ENCODE data around the gene SLC47A1. TPM values are rescaled to one million over a fixed set of nuclear protein-coding genes. Genes with fewer than 3 reads are reported as not detected.

The SLC47A1 gene
- total and polyA plus RNA-seq, 2 of the 8 experiments (the other 6 are each of a cell fraction or from before 2014, with no cell fraction given), result 1.5 to 3.6 TPM

GRCh38 chr17:19619705-19620325, 86.2 kb downstream of the SLC47A1 start:
- no peak overlapping the region for H2AK5ac ChIP-seq (ENCODE audit: low read depth, low read length)
- H4K5ac ChIP-seq (ENCODE audit: insufficient read length, low read depth, low read length), result no peak overlapping the region
- no peak overlapping the region for H3K14ac ChIP-seq (ENCODE audit: insufficient read length)
- ChIA-PET POLR2A (ENCODE audit: partially characterized antibody) (no interaction called here), CTCF (ENCODE audit: partially characterized antibody) (interaction anchor here (1.3 kb wide), 1 partner anchor 257 kb away, joined by 3 read pairs; the partner anchor contains the start of gene B9D1)
- no peak overlapping the region for H2BK12ac ChIP-seq (ENCODE audit: low read depth, low read length)
- H3K18ac ChIP-seq (ENCODE audit: extremely low read depth, low read length), result no peak overlapping the region
- H3K4me2 ChIP-seq (ENCODE audit: insufficient read depth in 1 of 2, low read depth in 2 of 2, low read length in 2 of 2), result no peak overlapping the region
- no peaks in the 10 kb centered on the region; a peak in 1 of 8 replicates for H3K36me3 ChIP-seq (ENCODE audit: control insufficient read depth in 2 of 4, insufficient read depth in 4 of 4, low read length in 3 of 4)
- no peaks in the 10 kb centered on the region for H4K20me1 ChIP-seq (replicated peaks in 1 of 2; ENCODE audit: control insufficient read depth in 1 of 2, insufficient read depth in 2 of 2, low read length in 2 of 2)
- FAIRE-seq (no peak), DNase-seq (ENCODE audit: low read depth in 1 of 2, low spot score in 2 of 2) (no peak)
- H3K4ac ChIP-seq (replicated peaks; ENCODE audit: insufficient read length, low read depth, low read length), result no peak overlapping the region
- no peaks in the 10 kb centered on the region; a peak in 1 of 7 replicates for H3K27me3 ChIP-seq (replicated peaks in 1 of 4; ENCODE audit: control insufficient read depth in 3 of 4, extremely low read depth in 1 of 4, insufficient read depth in 3 of 4, low read length in 3 of 4)
- no peak overlapping the region for H2BK20ac ChIP-seq (ENCODE audit: low read length)
- H3K23ac ChIP-seq (ENCODE audit: insufficient read length), result no peak overlapping the region
- no peaks in the 10 kb centered on the region for H3K79me2 ChIP-seq (ENCODE audit: control insufficient read depth in 1 of 2, insufficient read depth in 2 of 2, low read length in 2 of 2)
- no peak overlapping the region for H2AFZ ChIP-seq (ENCODE audit: low read length)
- H3K27ac ChIP-seq (ENCODE audit: low read depth, low read length), result no peak overlapping the region
- no peaks in the 10 kb centered on the region for H3K79me1 ChIP-seq (ENCODE audit: low read depth, low read length)
- no peak overlapping the region for H2BK120ac ChIP-seq (replicated peaks; ENCODE audit: low read depth, low read length)
- H3K9ac ChIP-seq (replicated peaks in 1 of 4; ENCODE audit: extremely low read depth in 1 of 4, low read depth in 3 of 4, low read length in 3 of 4), result no peak overlapping the region
- no peaks in the 10 kb centered on the region for H3K4me1 ChIP-seq (replicated peaks in 1 of 4; ENCODE audit: control insufficient read depth in 3 of 4, insufficient read depth in 4 of 4, low read length in 3 of 4)
- no peak overlapping the region for H4K91ac ChIP-seq (replicated peaks; ENCODE audit: insufficient read length, low read length)
- H3K4me3 ChIP-seq (ENCODE audit: extremely low read depth in 1 of 4, insufficient read depth in 2 of 4, low read depth in 3 of 4, low read length in 4 of 4), result no peak overlapping the region
- H4K8ac ChIP-seq (ENCODE audit: extremely low read depth, insufficient read depth, low read length), result no peak overlapping the region
- H3K56ac ChIP-seq (replicated peaks; ENCODE audit: insufficient read length, low read depth, low read length), result no peak overlapping the region
- WGBS, 2 experiments (ENCODE audit: extremely low coverage in 1 of 2, insufficient coverage in 1 of 2, insufficient read length in 1 of 2, insufficient replicate concordance in 2 of 2, low coverage in 1 of 2, low lambda C conversion rate in 2 of 2, missing lambda C conversion rate in 1 of 2), result 90% methylated on average over 2 of the region's 2 CpGs; no CpG with 5 or more reads in 1 of the 2 experiments
- H3K9me3 ChIP-seq (ENCODE audit: insufficient read depth in 2 of 2, low read depth in 1 of 2, low read length in 1 of 2), result peaks cover 18 to 27% of the 10 kb centered on the region in 2 experiments
- H3K23me2 ChIP-seq (ENCODE audit: low read depth, low read length), result no peaks in the 10 kb centered on the region
- H2BK5ac ChIP-seq (ENCODE audit: low read depth, low read length), result no peak overlapping the region
- H2BK15ac ChIP-seq (ENCODE audit: low read length), result no peak overlapping the region
- TF ChIP-seq RAD21 (IDR thresholded peaks at IDR 0.05 in 1 of 2, conservative IDR thresholded peaks at IDR 0.05 in 1 of 2; ENCODE audit: low read depth in 2 of 2, low read length in 2 of 2) (no peak), POLR2AphosphoS5 (IDR thresholded peaks at IDR 0.05; ENCODE audit: low read depth, low read length) (no peak), CBX5 (IDR thresholded peaks at IDR 0.05; ENCODE audit: low read depth, low read length) (no peak), SIN3A (conservative IDR thresholded peaks at IDR 0.05 in 1 of 2, IDR thresholded peaks at IDR 0.05 in 1 of 2; ENCODE audit: low read depth in 1 of 2, low read length in 2 of 2) (no peak), TCF12 (IDR thresholded peaks at IDR 0.05; ENCODE audit: low read depth, low read length) (no peak), CREB1 (IDR thresholded peaks at IDR 0.05) (no peak), JUN (IDR thresholded peaks at IDR 0.05; ENCODE audit: low read depth, low read length) (no peak), TBP (IDR thresholded peaks at IDR 0.05; ENCODE audit: low read depth, low read length) (no peak), JUND (IDR thresholded peaks at IDR 0.05; ENCODE audit: low read length) (no peak)
- TF ChIP-seq, protein P1, sequence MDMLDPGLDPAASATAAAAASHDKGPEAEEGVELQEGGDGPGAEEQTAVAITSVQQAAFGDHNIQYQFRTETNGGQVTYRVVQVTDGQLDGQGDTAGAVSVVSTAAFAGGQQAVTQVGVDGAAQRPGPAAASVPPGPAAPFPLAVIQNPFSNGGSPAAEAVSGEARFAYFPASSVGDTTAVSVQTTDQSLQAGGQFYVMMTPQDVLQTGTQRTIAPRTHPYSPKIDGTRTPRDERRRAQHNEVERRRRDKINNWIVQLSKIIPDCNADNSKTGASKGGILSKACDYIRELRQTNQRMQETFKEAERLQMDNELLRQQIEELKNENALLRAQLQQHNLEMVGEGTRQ (IDR thresholded peaks at IDR 0.05; ENCODE audit: low read length), result no peak
- TF ChIP-seq, protein P2, sequence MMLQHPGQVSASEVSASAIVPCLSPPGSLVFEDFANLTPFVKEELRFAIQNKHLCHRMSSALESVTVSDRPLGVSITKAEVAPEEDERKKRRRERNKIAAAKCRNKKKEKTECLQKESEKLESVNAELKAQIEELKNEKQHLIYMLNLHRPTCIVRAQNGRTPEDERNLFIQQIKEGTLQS (IDR thresholded peaks at IDR 0.05; ENCODE audit: insufficient read depth, low read depth, low read length), result no peak
- TF ChIP-seq, protein P3, sequence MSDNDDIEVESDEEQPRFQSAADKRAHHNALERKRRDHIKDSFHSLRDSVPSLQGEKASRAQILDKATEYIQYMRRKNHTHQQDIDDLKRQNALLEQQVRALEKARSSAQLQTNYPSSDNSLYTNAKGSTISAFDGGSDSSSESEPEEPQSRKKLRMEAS (IDR thresholded peaks at IDR 0.05), result no peak

Measured in H1 (cell line).